GM12891 (cell line): ENCODE measurements around the gene CES5A.

ENCODE experiments used
- POLR2A ChIP-seq: IDR thresholded peaks from 2 replicates; pipeline ENCODE4 v1.6.1; 2011; ENCODE audit warnings: low read depth, low read length, control low read depth
- POLR2AphosphoS5 ChIP-seq: IDR thresholded peaks from 2 replicates; pipeline ENCODE4 v1.6.1; 2011; ENCODE audit warnings: low read depth, low read length, control low read depth
- SPI1 ChIP-seq: IDR thresholded peaks from 2 replicates; pipeline ENCODE4 v1.6.1; 2011; ENCODE audit warnings: low read depth, low read length, control low read depth
- TAF1 ChIP-seq: IDR thresholded peaks from 2 replicates; pipeline ENCODE4 v1.6.1; 2011; ENCODE audit warnings: low read depth, low read length, control low read depth

GRCh38 chr16:55906123-55906522 lies 30.9 kb upstream of the CES5A start:
- TF ChIP-seq POLR2AphosphoS5 (no peak), POLR2A (no peak), SPI1 (no peak), TAF1 (no peak)
